SK-N-MC (cell line): ENCODE data around the gene BRD1.

Experiments used
- DNase-seq: peaks from one replicate; pipeline ENCODE4 v3.0.0-alpha.2; 2011; ENCODE audit warnings: low read depth, low spot score
- H3K27ac ChIP-seq: fragments of 200-600 bp; sonication (generic); 2 replicates; pipeline ENCODE4 v1.5.1; 2016; ENCODE audit warnings: mixed run types
- H3K36me3 ChIP-seq: fragments of 200-600 bp; sonication (generic); 2 replicates; pipeline ENCODE4 v1.6.1; 2017; ENCODE audit warnings: antibody characterized with exemption, low read length, mixed read lengths; ENCODE audit not compliant: insufficient read depth
- H3K4me3 ChIP-seq: fragments of 200-600 bp; sonication (generic); 2 replicates; pipeline ENCODE4 v1.5.1; 2016
- H3K9ac ChIP-seq: fragments of 200-600 bp; sonication (generic); 2 replicates; pipeline ENCODE4 v1.8.0; 2017; ENCODE audit warnings: mixed run types, mixed read lengths; ENCODE audit not compliant: insufficient read length
- H3K9me3 ChIP-seq: fragments of 200-600 bp; sonication (generic); 2 replicates; pipeline ENCODE4 v1.6.1; 2017; ENCODE audit warnings: low read depth, mild to moderate bottlenecking, antibody characterized with exemption, low read length, moderate library complexity, mixed read lengths
- EZH2 ChIP-seq: fragments of 200-600 bp; sonication (generic); IDR thresholded peaks from one replicate; pipeline ENCODE4 v1.6.1; 2017; ENCODE audit warnings: antibody characterized with exemption
- FOXP2 ChIP-seq: optimal IDR thresholded peaks from 2 replicates; pipeline ENCODE3; 2011; ENCODE audit warnings: mild to moderate bottlenecking, moderate library complexity; ENCODE audit not compliant: insufficient read depth; ENCODE audit errors: extremely low read length, control extremely low read depth
- POLR2AphosphoS5 ChIP-seq: IDR thresholded peaks from 2 replicates; pipeline ENCODE4 v1.6.1; 2012; ENCODE audit warnings: mild to moderate bottlenecking, low read depth, low read length, borderline replicate concordance

BRD1 gene

DNA sequence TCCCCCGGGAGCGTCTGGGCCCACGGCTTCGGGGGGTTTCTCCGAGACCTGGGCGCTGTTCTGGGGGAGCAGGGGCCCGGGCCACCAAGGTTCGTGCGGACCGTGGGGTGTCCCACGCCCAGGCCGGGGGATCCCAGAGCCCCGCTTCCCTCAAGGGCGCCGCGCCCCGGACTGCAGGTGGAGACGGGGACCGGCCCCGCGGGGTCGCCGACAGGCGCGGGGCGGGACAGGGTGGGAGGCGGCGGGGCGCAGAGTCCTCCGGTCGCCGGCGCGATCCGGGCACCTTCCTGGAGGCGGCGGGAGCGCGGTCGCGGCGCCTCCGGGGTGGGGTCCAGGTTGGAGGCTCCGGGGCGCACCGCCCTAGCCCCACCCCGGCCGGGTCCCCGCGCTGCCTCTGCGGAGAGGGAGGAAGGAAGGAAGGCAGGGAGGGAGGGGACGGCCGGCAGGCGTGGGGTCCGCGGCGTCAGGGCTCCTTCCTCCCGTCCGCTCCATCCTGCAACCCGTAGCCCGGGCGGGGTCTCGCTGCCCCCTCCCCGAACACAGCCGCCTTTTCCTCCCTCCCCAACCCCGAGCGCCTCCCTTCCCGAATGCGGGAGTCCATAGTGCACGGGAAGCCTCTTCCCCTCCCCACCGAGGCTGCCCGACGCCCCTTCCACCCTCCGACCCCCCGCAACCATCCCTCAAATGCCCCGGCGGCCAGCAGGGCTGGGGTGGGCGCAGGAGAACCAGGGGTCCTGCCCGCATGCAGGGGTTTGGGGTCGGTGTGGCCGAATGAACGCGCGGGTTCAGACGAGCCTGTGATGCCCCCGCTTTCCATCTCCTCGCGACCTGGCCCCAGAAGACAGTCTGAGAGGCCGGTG lies 21.7 kb upstream of the BRD1 start:
- Histone ChIP-seq H3K4me3 (peak overlapping the region; percentile 73), H3K9ac (no peak overlapping the region), H3K27ac (no peak overlapping the region), H3K36me3 (no peaks in the 10 kb centered on the region), H3K9me3 (no peaks in the 10 kb centered on the region)
- DNase-seq = no peak
- TF ChIP-seq EZH2 (no peak), POLR2AphosphoS5 (no peak), FOXP2 (no peak)

DNA sequence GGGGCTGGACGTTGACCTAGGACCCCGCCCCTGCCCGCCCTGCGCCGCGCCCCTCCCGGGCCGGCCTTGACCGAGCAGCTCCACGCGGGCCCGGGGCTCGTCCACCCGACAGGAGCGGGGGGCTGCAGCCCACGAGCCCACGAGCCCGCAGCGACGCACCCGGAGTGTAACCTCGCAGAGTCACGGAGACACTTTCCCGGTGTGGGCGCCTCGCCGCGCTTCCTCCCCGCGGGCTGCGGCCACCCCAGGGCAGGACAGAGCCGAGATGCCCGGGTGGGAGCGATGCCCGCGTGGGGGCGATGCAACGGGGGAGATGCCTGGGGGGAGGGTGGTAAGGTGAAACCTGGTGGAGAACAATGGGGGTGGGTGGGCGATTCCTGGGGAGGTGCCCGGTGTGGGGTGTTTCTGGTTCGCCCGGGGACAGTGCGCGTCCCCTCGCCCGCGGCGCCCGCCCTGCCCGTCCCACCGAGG lies 21.1 kb upstream of the BRD1 start:
- TF ChIP-seq EZH2 = no peak
- TF ChIP-seq FOXP2 = no peak
- TF ChIP-seq POLR2AphosphoS5 = no peak
- Histone ChIP-seq H3K27ac (no peak overlapping the region), H3K9me3 (no peaks in the 10 kb centered on the region), H3K36me3 (no peaks in the 10 kb centered on the region), H3K4me3 (peak overlapping the region; percentile 73), H3K9ac (no peak overlapping the region)
- DNase-seq = no peak

DNA sequence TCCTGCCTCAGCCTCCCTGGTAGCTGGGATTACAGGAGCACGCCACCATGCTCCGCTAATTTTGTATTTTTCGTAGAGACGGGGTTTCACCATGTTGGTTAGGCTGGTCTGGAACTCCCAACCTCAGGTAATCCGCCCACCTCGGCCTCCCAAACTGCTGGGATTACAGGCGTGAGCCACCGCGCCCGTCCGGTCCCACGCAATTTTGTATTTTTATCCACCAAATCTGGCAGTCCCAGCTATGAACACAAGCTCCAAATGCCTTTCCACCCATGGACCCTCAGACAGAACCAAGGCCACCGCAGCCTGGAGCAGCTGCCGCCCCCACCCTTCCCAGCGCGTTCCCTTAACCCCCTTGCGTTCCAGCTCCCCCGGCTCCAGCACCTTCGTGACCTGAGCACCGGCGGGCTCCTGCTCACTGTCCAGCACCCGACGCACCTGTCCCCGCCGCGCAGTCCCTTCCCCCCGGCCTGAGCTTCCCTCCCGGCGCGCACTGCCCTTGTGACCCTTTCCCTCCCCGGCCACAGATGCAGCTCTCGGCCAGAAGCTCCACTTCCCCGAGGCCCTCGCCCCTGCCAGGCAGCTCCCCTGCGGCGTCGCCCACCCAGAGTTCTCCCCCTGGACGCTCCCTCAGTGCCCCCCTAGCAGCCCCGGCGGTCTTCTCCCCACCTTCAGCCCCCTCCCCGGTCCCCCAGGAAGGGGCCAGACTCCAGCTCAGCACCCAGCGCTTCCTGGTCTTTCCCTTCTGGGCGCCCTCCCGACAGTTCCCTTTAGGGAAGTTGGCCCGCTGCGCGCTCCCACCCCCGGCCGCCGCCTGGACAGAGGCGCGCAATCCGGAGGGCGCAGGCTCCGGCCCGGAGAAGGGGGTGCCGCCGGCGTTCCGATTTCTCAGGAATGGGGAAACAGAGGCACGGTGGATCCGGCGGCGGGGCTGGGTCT lies 20.3 kb upstream of the BRD1 start:
- no peak overlapping the region for H3K4me3 ChIP-seq
- no peak overlapping the region for H3K9ac ChIP-seq
- H3K27ac ChIP-seq = no peak overlapping the region
- DNase-seq = no peak
- no peak for TF ChIP-seq POLR2AphosphoS5
- no peak for TF ChIP-seq FOXP2
- TF ChIP-seq EZH2 = no peak
- no peaks in the 10 kb centered on the region for H3K36me3 ChIP-seq
- H3K9me3 ChIP-seq = no peaks in the 10 kb centered on the region

DNA sequence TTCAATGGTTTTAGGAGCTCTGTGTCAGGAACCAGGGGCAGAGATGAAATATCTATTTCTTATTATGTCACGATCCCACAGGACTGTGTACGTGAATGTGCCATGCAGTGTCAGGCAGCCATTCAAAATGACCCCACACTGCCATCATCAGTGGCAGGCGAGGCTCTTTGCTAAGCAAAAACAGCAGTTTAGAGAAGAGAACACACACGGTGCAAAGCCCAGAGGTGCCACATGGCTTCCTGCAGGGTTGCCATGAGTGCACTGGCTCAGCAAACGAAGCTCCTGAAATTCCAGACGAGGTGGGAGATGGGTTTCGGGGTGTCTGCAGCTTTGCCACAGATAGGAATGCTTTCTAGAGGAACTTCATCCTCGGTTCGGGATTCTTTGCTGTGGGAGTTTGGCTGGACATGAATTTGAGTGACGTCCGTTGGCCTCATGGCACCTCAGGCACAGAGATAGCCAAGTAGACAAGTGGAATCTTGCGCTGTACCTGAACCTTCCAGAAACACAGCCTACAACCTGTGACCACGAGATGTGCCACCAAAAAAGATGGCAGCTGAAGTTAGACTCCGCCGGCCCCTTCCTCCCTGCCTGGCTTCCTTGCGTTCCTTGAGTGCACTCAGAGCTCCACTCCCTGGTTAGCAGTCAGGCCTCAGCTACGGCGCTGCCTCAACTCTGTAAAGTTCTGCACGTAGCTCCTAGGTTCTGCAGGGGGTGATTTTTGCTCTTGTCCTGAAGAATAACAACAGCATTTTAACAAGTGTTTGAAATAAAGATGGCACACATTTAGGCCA lies 18.2 kb upstream of the BRD1 start:
- Histone ChIP-seq H3K4me3 (no peak overlapping the region), H3K27ac (no peak overlapping the region), H3K9me3 (no peaks in the 10 kb centered on the region), H3K9ac (no peak overlapping the region), H3K36me3 (no peaks in the 10 kb centered on the region)
- TF ChIP-seq POLR2AphosphoS5 = no peak
- no peak for TF ChIP-seq FOXP2
- TF ChIP-seq EZH2 = no peak
- DNase-seq = no peak

- no peak for DNase-seq
- TF ChIP-seq EZH2 = no peak
- no peak for TF ChIP-seq POLR2AphosphoS5
- TF ChIP-seq FOXP2 = no peak
- no peaks in the 10 kb centered on the region for H3K36me3 ChIP-seq
These were observed 17.6 kb upstream of the BRD1 start for GRCh38 chr22:49845241-49845640.

GRCh38 chr22:49838771-49839717 lies 11.4 kb upstream of the BRD1 start:
- Histone ChIP-seq H3K27ac (peak overlapping the region; percentile 84), H3K9ac (peak overlapping the region; percentile 51), H3K36me3 (no peaks in the 10 kb centered on the region), H3K9me3 (no peaks in the 10 kb centered on the region), H3K4me3 (peak overlapping the region; percentile 74)
- TF ChIP-seq POLR2AphosphoS5 (peak; percentile 59), EZH2 (no peak), FOXP2 (no peak)
- no peak for DNase-seq

More at GRCh38 chr22:49845241-49845640, 17.6 kb upstream of the BRD1 start:
- no peaks in the 10 kb centered on the region for H3K9me3 ChIP-seq
- H3K4me3 ChIP-seq = no peak overlapping the region
- no peak overlapping the region for H3K27ac ChIP-seq
- no peak overlapping the region for H3K9ac ChIP-seq
